WTC11 (cell line): ENCODE measurements around the gene SUPT3H. TPM values are rescaled to one million over a fixed set of nuclear protein-coding genes. Genes with fewer than 3 reads are reported as not detected.

Source experiments
- ATAC-seq: fragments of 200-7000 bp; cut with Tn5 transposase; 2 replicates; pipeline ENCODE4 v1.10.0; 2021; ENCODE audit warnings: mild to moderate bottlenecking, moderate library complexity
- CTCF ChIA-PET: fragments of 300-600 bp; sonication (Branson Sonifier 250); formaldehyde crosslinking; loops from one replicate; lab custom pipeline; 2021; ENCODE audit warnings: antibody characterized with exemption; lab: Charles Lee
- POLR2A ChIA-PET: fragments of 350-600 bp; sonication (Branson Sonifier 250); formaldehyde crosslinking; loops from one replicate; lab custom pipeline; 2021; ENCODE audit warnings: antibody characterized with exemption; lab: Charles Lee
- DNase-seq: peaks from one replicate; pipeline ENCODE4 v3.0.0; 2021; ENCODE audit warnings: low spot score
- H3K27ac Mint-ChIP-seq: 2 replicates; pipeline ENCODE4 v1.8.0; 2021; ENCODE audit warnings: mixed read lengths
- H3K27me3 Mint-ChIP-seq: 2 replicates; pipeline ENCODE4 v1.8.0; 2021; ENCODE audit warnings: low read depth, mild to moderate bottlenecking, moderate library complexity, mixed read lengths
- H3K36me3 Mint-ChIP-seq: 2 replicates; pipeline ENCODE4 v1.8.0; 2021; ENCODE audit warnings: mixed read lengths
- H3K4me1 Mint-ChIP-seq: 2 replicates; pipeline ENCODE4 v1.8.0; 2022; ENCODE audit warnings: mixed read lengths
- H3K4me3 Mint-ChIP-seq: 2 replicates; pipeline ENCODE4 v1.8.0; 2021; ENCODE audit warnings: mild to moderate bottlenecking, moderate library complexity, mixed read lengths
- H3K9me3 Mint-ChIP-seq: 2 replicates; pipeline ENCODE4 v1.8.0; 2021; ENCODE audit warnings: mixed read lengths
- ARID4B ChIP-seq: sonication (generic); formaldehyde crosslinking; IDR thresholded peaks from 2 replicates; pipeline ENCODE4 v1.8.0; 2023; ENCODE audit warnings: missing genetic modification reagents, mild to moderate bottlenecking, borderline replicate concordance
- ATF6 ChIP-seq: sonication (generic); formaldehyde crosslinking; IDR thresholded peaks from 2 replicates; pipeline ENCODE4 v1.8.1; 2023; ENCODE audit warnings: mild to moderate bottlenecking, missing genetic modification reagents
- CREB1 ChIP-seq: sonication (generic); formaldehyde crosslinking; IDR thresholded peaks from 2 replicates; pipeline ENCODE4 v1.8.0; 2023; ENCODE audit warnings: mild to moderate bottlenecking, missing genetic modification reagents
- ETV6 ChIP-seq: sonication (generic); formaldehyde crosslinking; IDR thresholded peaks from 2 replicates; pipeline ENCODE4 v1.8.1; 2022; ENCODE audit warnings: mild to moderate bottlenecking, missing genetic modification reagents
- GABPB1 ChIP-seq: sonication (generic); formaldehyde crosslinking; IDR thresholded peaks from 2 replicates; pipeline ENCODE4 v1.8.1; 2023; ENCODE audit warnings: mild to moderate bottlenecking, missing genetic modification reagents
- IRF1 ChIP-seq: sonication (generic); formaldehyde crosslinking; IDR thresholded peaks from 2 replicates; pipeline ENCODE4 v1.8.0; 2023; ENCODE audit warnings: missing genetic modification reagents
- MYBL2 ChIP-seq: sonication (generic); formaldehyde crosslinking; IDR thresholded peaks from 2 replicates; pipeline ENCODE4 v1.8.1; 2023; ENCODE audit warnings: mild to moderate bottlenecking, moderate library complexity, missing genetic modification reagents
- NFATC4 ChIP-seq: fragments of 250-450 bp; sonication (Bioruptor Pico); IDR thresholded peaks from 2 replicates; pipeline ENCODE4 v1.9.0; 2021; ENCODE audit warnings: mild to moderate bottlenecking
- NR2C2 ChIP-seq: sonication (generic); formaldehyde crosslinking; IDR thresholded peaks from 2 replicates; pipeline ENCODE4 v1.8.0; 2022; ENCODE audit warnings: mild to moderate bottlenecking, missing genetic modification reagents
- OVOL2 ChIP-seq: fragments of 250-450 bp; sonication (Bioruptor Pico); IDR thresholded peaks from 2 replicates; pipeline ENCODE4 v1.9.0; 2021; ENCODE audit warnings: mild to moderate bottlenecking, borderline replicate concordance
- RORB ChIP-seq: fragments of 250-450 bp; sonication (Bioruptor Pico); IDR thresholded peaks from 2 replicates; pipeline ENCODE4 v1.9.0; 2021; ENCODE audit warnings: mild to moderate bottlenecking
- SMAD3 ChIP-seq: sonication (generic); formaldehyde crosslinking; IDR thresholded peaks from 2 replicates; pipeline ENCODE4 v1.8.0; 2022; ENCODE audit warnings: missing genetic modification reagents, mild to moderate bottlenecking, borderline replicate concordance
- USF2 ChIP-seq: sonication (generic); formaldehyde crosslinking; IDR thresholded peaks from 2 replicates; pipeline ENCODE4 v1.8.1; 2023; ENCODE audit warnings: mild to moderate bottlenecking, missing genetic modification reagents, moderate library complexity
- ZBTB21 ChIP-seq: sonication (generic); formaldehyde crosslinking; IDR thresholded peaks from 2 replicates; pipeline ENCODE4 v1.8.1; 2023; ENCODE audit warnings: mild to moderate bottlenecking, missing genetic modification reagents, borderline replicate concordance
- ZNF121 ChIP-seq: sonication (generic); formaldehyde crosslinking; IDR thresholded peaks from 2 replicates; pipeline ENCODE4 v1.8.0; 2023; ENCODE audit warnings: missing genetic modification reagents
- ZNF138 ChIP-seq: sonication (generic); formaldehyde crosslinking; conservative IDR thresholded peaks from 2 replicates; pipeline ENCODE4 v1.8.1; 2022; ENCODE audit warnings: mild to moderate bottlenecking, moderate library complexity, missing genetic modification reagents
- ZNF232 ChIP-seq: sonication (generic); formaldehyde crosslinking; IDR thresholded peaks from 2 replicates; pipeline ENCODE4 v1.8.0; 2022; ENCODE audit warnings: mild to moderate bottlenecking, missing genetic modification reagents
- ZNF317 ChIP-seq: sonication (generic); formaldehyde crosslinking; IDR thresholded peaks from 2 replicates; pipeline ENCODE4 v1.8.1; 2023; ENCODE audit warnings: low read depth, mild to moderate bottlenecking, moderate library complexity, missing genetic modification reagents, borderline replicate concordance
- ZNF416 ChIP-seq: fragments of 250-450 bp; sonication (Bioruptor Pico); IDR thresholded peaks from 2 replicates; pipeline ENCODE4 v1.9.0; 2021; ENCODE audit warnings: mild to moderate bottlenecking, inconsistent platforms
- ZNF425 ChIP-seq: fragments of 250-450 bp; sonication (Bioruptor Pico); conservative IDR thresholded peaks from 2 replicates; pipeline ENCODE4 v1.9.0; 2021; ENCODE audit warnings: mild to moderate bottlenecking
- ZNF532 ChIP-seq: fragments of 250-450 bp; sonication (Bioruptor Pico); IDR thresholded peaks from 2 replicates; pipeline ENCODE4 v1.9.0; 2021; ENCODE audit warnings: mild to moderate bottlenecking, borderline replicate concordance
- ZNF671 ChIP-seq: fragments of 250-450 bp; sonication (Bioruptor Pico); IDR thresholded peaks from 2 replicates; pipeline ENCODE4 v1.8.0; 2021; ENCODE audit warnings: mild to moderate bottlenecking
- total RNA-seq: library from RNA; stranded (reverse); gene quantifications from 3 replicates; pipeline ENCODE4 v1.2.3, GENCODE V29; 2021

SUPT3H gene
- total RNA-seq, 1 experiment from 2014 or later: 15.3 TPM

GRCh38 chr6:44972709-44973108 is 405.0 kb downstream of the SUPT3H start:
- peaks cover 37% of the 10 kb centered on the region for H3K36me3 Mint-ChIP-seq
- H3K9me3 Mint-ChIP-seq: peaks cover 40% of the 10 kb centered on the region
- no peak overlapping the region for H3K4me3 Mint-ChIP-seq
- TF ChIP-seq ZNF121 (CRISPR knock-in tag) (no peak), MYBL2 (CRISPR knock-in tag) (no peak), ZNF416 (CRISPR knock-in tag) (no peak), GABPB1 (no peak), USF2 (CRISPR knock-in tag) (no peak), OVOL2 (CRISPR knock-in tag) (no peak), ATF6 (CRISPR knock-in tag) (no peak), NR2C2 (CRISPR knock-in tag) (no peak), ZNF425 (no peak), ZNF138 (no peak)
- ChIA-PET POLR2A (no interaction called here), CTCF (no interaction called here)
- ATAC-seq (no peak), DNase-seq (no peak)
- no peaks in the 10 kb centered on the region; the same call in 1 of the 2 replicates for H3K27me3 Mint-ChIP-seq
- no peaks in the 10 kb centered on the region for H3K4me1 Mint-ChIP-seq
- H3K27ac Mint-ChIP-seq: no peak overlapping the region

GRCh38 chr6:44969446-44970185 is 408.1 kb downstream of the SUPT3H start:
- Mint-ChIP-seq H3K27ac (no peak overlapping the region), H3K4me1 (no peaks in the 10 kb centered on the region), H3K27me3 (no peaks in the 10 kb centered on the region; the same call in 1 of the 2 replicates), H3K36me3 (peaks cover 35% of the 10 kb centered on the region), H3K4me3 (no peak overlapping the region), H3K9me3 (peaks cover 34% of the 10 kb centered on the region)
- no peak for DNase-seq
- CTCF ChIA-PET: no interaction called here
- POLR2A ChIA-PET: no interaction called here
- no peak for ATAC-seq
- TF ChIP-seq ZNF532 (CRISPR knock-in tag) (no peak), IRF1 (CRISPR knock-in tag) (no peak), SMAD3 (CRISPR knock-in tag) (no peak), ZNF232 (no peak), ETV6 (CRISPR knock-in tag) (no peak), ZBTB21 (no peak), ZNF317 (CRISPR knock-in tag) (no peak), ZNF671 (CRISPR knock-in tag) (no peak), RORB (CRISPR knock-in tag) (no peak), CREB1 (CRISPR knock-in tag) (no peak), ARID4B (no peak), NFATC4 (CRISPR knock-in tag) (no peak)
